A549 (cell line): ENCODE results near the gene MGME1. TPM values are rescaled to one million over a fixed set of nuclear protein-coding genes. Genes with fewer than 3 reads are reported as not detected.

Source experiments
- ATAC-seq, 2 experiments: fragments of 200-7000 bp in 1 of 2; fragments of >200 bp in 1 of 2; cut with Nextera tagmentation in 1 of 2; cut with Tn5 transposase in 1 of 2; 3 replicates each; pipeline versions ENCODE4 v1.8.0 to v1.9.1; 2018 to 2020; ENCODE audit warnings: mild to moderate bottlenecking in 1 of 2, moderate library complexity in 1 of 2
- CTCF ChIA-PET: fragments of 300-600 bp; sonication (Branson Sonifier 250); formaldehyde crosslinking; extraction: SDS; loops from one replicate; lab custom pipeline; 2021; ENCODE audit warnings: antibody characterized with exemption, inconsistent platforms; lab: Yijun Ruan, JAX
- POLR2A ChIA-PET: fragments of 350-600 bp; formaldehyde crosslinking; extraction: SDS; loops from one replicate; lab custom pipeline; 2021; ENCODE audit warnings: antibody characterized with exemption, inconsistent platforms; lab: Yijun Ruan, JAX
- DNase-seq, 2 experiments: peaks; one replicate each; pipeline versions ENCODE4 v3.0.0 to v3.0.0-alpha.2; 2011 to 2016; ENCODE audit warnings: low read depth in 1 of 2, low spot score in 1 of 2
- FAIRE-seq: peaks from 2 replicates; lab custom pipeline; 2011; peaks lifted over from hg19 to GRCh38; lab: Jason Lieb, UNC
- H3K27ac ChIP-seq, 2 experiments: fragments of >200 bp; sonication (Bioruptor Twin); formaldehyde crosslinking; 3 replicates each; pipeline ENCODE4 v1.5.1; 2016 to 2017
- H3K4me1 ChIP-seq: fragments of >200 bp; sonication (Bioruptor Twin); formaldehyde crosslinking; 3 replicates; pipeline ENCODE4 v1.6.1; 2016
- H3K4me2 ChIP-seq: fragments of >200 bp; sonication (Bioruptor Twin); formaldehyde crosslinking; 3 replicates; pipeline ENCODE4 v1.6.1; 2016
- H3K4me3 ChIP-seq: fragments of >200 bp; sonication (Bioruptor Twin); formaldehyde crosslinking; 3 replicates; pipeline ENCODE4 v1.5.1; 2016
- H3K9me3 ChIP-seq: fragments of >200 bp; sonication (Bioruptor Twin); formaldehyde crosslinking; 3 replicates; pipeline ENCODE4 v1.6.1; 2016
- BHLHE40 ChIP-seq: IDR thresholded peaks from 2 replicates; pipeline ENCODE4 v1.6.1; 2012; ENCODE audit warnings: low read depth, low read length, inconsistent platforms
- CBX2 ChIP-seq: fragments of 200-600 bp; sonication (generic); IDR thresholded peaks from 2 replicates; pipeline ENCODE4 v1.6.1; 2016; ENCODE audit warnings: low read depth, mild to moderate bottlenecking, borderline replicate concordance
- CBX8 ChIP-seq: fragments of 200-600 bp; sonication (generic); IDR thresholded peaks from 2 replicates; pipeline ENCODE4 v1.6.1; 2016
- CHD2 ChIP-seq: fragments of 150-350 bp; IDR thresholded peaks from 2 replicates; pipeline ENCODE4 v1.6.1; 2014; ENCODE audit warnings: low read length; ENCODE audit not compliant: partially characterized antibody
- CHD4 ChIP-seq: fragments of 200-600 bp; sonication (generic); IDR thresholded peaks from 2 replicates; pipeline ENCODE4 v1.6.1; 2016; ENCODE audit warnings: antibody characterized with exemption, mild to moderate bottlenecking, borderline replicate concordance
- EHF ChIP-seq: fragments of 250-450 bp; sonication (Bioruptor Pico); IDR thresholded peaks from 2 replicates; pipeline ENCODE4 v1.5.0; 2020; ENCODE audit warnings: mild to moderate bottlenecking
- FOSL2 ChIP-seq, 2 experiments: fragments of 450-650 bp in 1 of 2; fragments of >200 bp in 1 of 2; sonication (Bioruptor Twin) in 1 of 2; formaldehyde crosslinking; IDR thresholded peaks; 2 replicates each; pipeline versions ENCODE4 v1.5.0 to v1.6.1; 2016 to 2020; ENCODE audit warnings: mild to moderate bottlenecking in 1 of 2, moderate library complexity in 1 of 2
- FOXS1 ChIP-seq: fragments of 250-450 bp; sonication (Bioruptor Pico); IDR thresholded peaks from 2 replicates; pipeline ENCODE4 v1.5.0; 2020; ENCODE audit warnings: mild to moderate bottlenecking, moderate library complexity
- HDAC2 ChIP-seq: fragments of 200-600 bp; sonication (generic); IDR thresholded peaks from 2 replicates; pipeline ENCODE4 v1.6.1; 2016
- HOXA7 ChIP-seq: fragments of 250-450 bp; sonication (Bioruptor Pico); IDR thresholded peaks from 2 replicates; pipeline ENCODE4 v1.5.0; 2020; ENCODE audit warnings: mild to moderate bottlenecking, moderate library complexity
- JUN ChIP-seq, 2 experiments: fragments of >200 bp; sonication (Bioruptor Twin); formaldehyde crosslinking; IDR thresholded peaks; 2 replicates in 1 of 2; 3 replicates in 1 of 2; pipeline ENCODE4 v1.6.1; 2016 to 2017
- KDM1A ChIP-seq: fragments of 200-600 bp; sonication (generic); IDR thresholded peaks from 2 replicates; pipeline ENCODE4 v1.6.1; 2016; ENCODE audit warnings: low read depth, mild to moderate bottlenecking
- KDM5A ChIP-seq: fragments of 200-600 bp; sonication (generic); IDR thresholded peaks from 2 replicates; pipeline ENCODE4 v1.6.1; 2016; ENCODE audit warnings: antibody characterized with exemption, mild to moderate bottlenecking
- MAFK ChIP-seq: fragments of 450-650 bp; IDR thresholded peaks from 2 replicates; pipeline ENCODE4 v1.6.1; 2014; ENCODE audit not compliant: partially characterized antibody
- MAX ChIP-seq: IDR thresholded peaks from 2 replicates; pipeline ENCODE4 v1.6.1; 2012
- MAZ ChIP-seq: fragments of 150-350 bp; IDR thresholded peaks from 2 replicates; pipeline ENCODE4 v1.6.1; 2014; ENCODE audit warnings: antibody characterized with exemption, low read depth, low read length, borderline replicate concordance
- PHF8 ChIP-seq: fragments of 200-600 bp; sonication (generic); IDR thresholded peaks from 2 replicates; pipeline ENCODE4 v1.6.1; 2016; ENCODE audit warnings: low read depth, mild to moderate bottlenecking, antibody characterized with exemption, moderate library complexity, borderline replicate concordance
- RAD21 ChIP-seq, 2 experiments: fragments of >200 bp in 1 of 2; sonication (Bioruptor Twin) in 1 of 2; formaldehyde crosslinking in 1 of 2; IDR thresholded peaks in 1 of 2; conservative IDR thresholded peaks in 1 of 2; 2 replicates in 1 of 2; 3 replicates in 1 of 2; pipeline ENCODE4 v1.6.1; 2012 to 2018; ENCODE audit warnings: inconsistent platforms in 1 of 2
- RCOR1 ChIP-seq: fragments of 150-350 bp; IDR thresholded peaks from 2 replicates; pipeline ENCODE4 v1.6.1; 2014; ENCODE audit warnings: antibody characterized with exemption, low read length, low read depth
- SREBF2 ChIP-seq: fragments of 450-650 bp; IDR thresholded peaks from 2 replicates; pipeline ENCODE4 v1.6.1; 2014; ENCODE audit warnings: mild to moderate bottlenecking, moderate library complexity
- TFCP2L1 ChIP-seq: fragments of 250-450 bp; sonication (Bioruptor Pico); IDR thresholded peaks from 2 replicates; pipeline ENCODE4 v1.5.0; 2021; ENCODE audit warnings: mild to moderate bottlenecking
- TP53 ChIP-seq: fragments of 250-450 bp; sonication (Bioruptor Pico); IDR thresholded peaks from 2 replicates; pipeline ENCODE4 v1.5.0; 2021; ENCODE audit warnings: mild to moderate bottlenecking, moderate library complexity
- ZC3H11A ChIP-seq: fragments of 450-650 bp; IDR thresholded peaks from 2 replicates; pipeline ENCODE4 v1.6.1; 2014; ENCODE audit warnings: antibody characterized with exemption, mild to moderate bottlenecking
- ZFP36 ChIP-seq: fragments of 450-650 bp; IDR thresholded peaks from 2 replicates; pipeline ENCODE4 v1.6.1; 2014; ENCODE audit warnings: borderline replicate concordance; ENCODE audit not compliant: partially characterized antibody
- WGBS: methylation state at CpG from one replicate; pipeline ENCODE4 v1.1.6; 2017; ENCODE audit errors: missing lambda C conversion rate; 5-methylcytosine and 5-hydroxymethylcytosine counted together
- polyA plus RNA-seq, 4 experiments: library from polyadenylated mRNA; depleted of rRNA in 3 of 4; stranded (reverse); fragments of >200 nt; fragmentation: RNase III in 1 of 4; extraction: RNeasy Plus Mini Kit Qiagen cat#74134 plus additional on column Dnase treatment in 1 of 4; gene quantifications; 2 replicates in 3 of 4; 3 replicates in 1 of 4; pipeline ENCODE4 v1.2.3, GENCODE V29; 2011 to 2017
- TF ChIP-seq, protein P1 (sequence below): fragments of 250-450 bp; sonication (Bioruptor Pico); IDR thresholded peaks from 2 replicates; pipeline ENCODE4 v1.5.0; 2020; ENCODE audit warnings: low read depth, mild to moderate bottlenecking, moderate library complexity
- TF ChIP-seq, protein P2 (sequence below): fragments of >200 bp; sonication (Bioruptor Twin); formaldehyde crosslinking; IDR thresholded peaks from 2 replicates; pipeline ENCODE4 v1.6.1; 2016

Gene MGME1
- polyA plus RNA-seq, 2 of the 4 experiments (the other 2 are of a cell fraction) = 46.6 to 47.9 TPM

DNA sequence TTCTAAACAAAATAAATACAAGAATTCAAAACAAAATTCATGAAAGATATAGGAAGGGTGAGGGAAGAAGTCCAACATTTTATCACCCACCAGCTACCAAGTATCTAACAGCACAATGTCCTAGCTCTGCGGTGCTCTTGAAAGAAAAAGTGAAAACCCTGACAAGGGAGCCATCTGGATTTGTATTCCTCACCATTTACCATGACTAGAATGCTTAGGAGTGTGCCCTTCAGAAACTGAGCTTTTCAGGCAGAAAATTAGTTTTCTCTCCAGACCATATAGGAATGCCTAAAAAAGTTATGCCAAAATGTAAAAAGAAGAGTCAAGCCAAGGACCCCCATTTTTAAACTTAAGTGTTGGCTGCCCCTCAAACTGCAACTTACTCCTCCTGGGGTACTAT is 4.7 kb upstream of the MGME1 start:
- DNase-seq (no peak), ATAC-seq (no peak), FAIRE-seq (no peak)
- Histone ChIP-seq H3K27ac (no peak overlapping the region), H3K4me2 (peak overlapping the region; percentile 87), H3K9me3 (no peaks in the 10 kb centered on the region), H3K4me1 (peaks cover 67% of the 10 kb centered on the region), H3K4me3 (no peak overlapping the region)
- 91% methylated on average over 1 of the region's 1 CpG for WGBS
- ChIA-PET POLR2A (no interaction called here), CTCF (interaction anchor here (0.6 kb wide), 1 partner anchor 26 kb away, joined by 3 read pairs; no protein-coding TSS in a partner anchor)
- no peak for TF ChIP-seq HOXA7 (CRISPR knock-in tag)
- TF ChIP-seq ZFP36 = no peak
- no peak for TF ChIP-seq MAZ
- TF ChIP-seq FOSL2 (IDR thresholded peaks at IDR 0.05) = no peak
- no peak for TF ChIP-seq FOSL2 (CRISPR knock-in tag; IDR thresholded peaks at IDR 0.05)
- no peak for TF ChIP-seq EHF
- TF ChIP-seq RAD21 (conservative IDR thresholded peaks at IDR 0.05 in 1 of 2, IDR thresholded peaks at IDR 0.05 in 1 of 2) = no peak
- no peak for TF ChIP-seq HDAC2
- TF ChIP-seq RCOR1 = no peak
- TF ChIP-seq CHD4 = no peak
- no peak for TF ChIP-seq PHF8
- no peak for TF ChIP-seq CBX8
- no peak for TF ChIP-seq SREBF2
- no peak for TF ChIP-seq BHLHE40

GRCh38 chr20:17964632-17965031 is 4.2 kb upstream of the MGME1 start:
- CTCF ChIA-PET = interaction anchor here (1.0 to 1.5 kb wide), 5 partner anchors 9 to 460 kb away, joined by 3 to 7 read pairs (median 5); partner anchors contain the start of gene RRBP1

DNA sequence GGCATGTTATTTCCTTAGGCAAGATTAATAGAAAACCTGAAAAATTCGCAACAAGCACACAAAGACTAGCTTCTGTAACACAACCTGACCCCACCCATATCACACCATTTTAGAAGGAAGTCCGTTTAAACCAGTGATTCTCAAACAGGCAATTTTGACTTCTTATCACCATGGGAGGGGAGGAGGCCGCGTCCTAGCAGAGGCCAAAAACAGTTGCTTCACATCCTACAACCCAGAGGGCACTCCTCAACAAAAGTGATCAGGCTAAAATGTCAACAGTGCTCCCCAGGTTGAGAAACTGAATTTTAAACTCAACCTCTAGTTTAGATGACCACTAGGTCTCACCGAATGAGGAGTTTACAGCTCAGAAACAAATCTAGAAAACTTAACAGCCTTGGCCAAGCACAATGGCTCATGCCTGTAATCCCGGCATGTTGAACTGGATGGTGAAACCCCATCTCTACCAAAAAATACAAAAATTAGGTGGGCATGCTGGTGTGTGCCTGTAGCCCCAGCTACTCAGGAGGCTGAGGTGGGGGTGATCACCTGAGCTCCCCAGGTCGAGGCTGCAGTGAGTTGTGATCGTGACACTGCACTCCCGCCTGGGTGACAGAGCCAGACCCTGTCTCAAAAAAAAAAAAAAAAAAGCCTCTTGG is 3.6 kb upstream of the MGME1 start:
- POLR2A ChIA-PET = interaction anchor here (0.7 kb wide), 2 partner anchors 283 to 561 kb away, joined by 4 to 5 read pairs; no protein-coding TSS in a partner anchor
- CTCF ChIA-PET = interaction anchor here (0.9 to 1.7 kb wide), 10 partner anchors 9 to 460 kb away, joined by 3 to 7 read pairs (median 4); partner anchors contain the start of gene RRBP1
- peak overlapping the region; percentile 87 for H3K4me2 ChIP-seq
- FAIRE-seq (no peak), ATAC-seq (no peak), DNase-seq (no peak)
- H3K4me1 ChIP-seq = peaks cover 56% of the 10 kb centered on the region
- peak overlapping the region in 1 of 2 experiments; percentile 67; a peak in 3 of 6 replicates for H3K27ac ChIP-seq
- TF ChIP-seq TFCP2L1 (CRISPR knock-in tag) = peak; percentile 58; the same call in 1 of the 2 replicates
- TF ChIP-seq KDM1A = no peak
- 0 out of 2 replicates have a peak, but pooled peaks have one; percentile 3 for TF ChIP-seq TP53 (CRISPR knock-in tag)
- peak; percentile 28; the same call in 1 of the 2 replicates for TF ChIP-seq HOXA7 (CRISPR knock-in tag)
- H3K4me3 ChIP-seq = peak overlapping the region; percentile 79
- 45% methylated on average over 9 of the region's 9 CpGs for WGBS
- no peaks in the 10 kb centered on the region for H3K9me3 ChIP-seq

More at GRCh38 chr20:17964632-17965031, 4.2 kb upstream of the MGME1 start:
- TF ChIP-seq PHF8 = no peak
- TF ChIP-seq HOXA7 (CRISPR knock-in tag) = no peak
- TF ChIP-seq ZC3H11A = no peak
- TF ChIP-seq, protein P1, sequence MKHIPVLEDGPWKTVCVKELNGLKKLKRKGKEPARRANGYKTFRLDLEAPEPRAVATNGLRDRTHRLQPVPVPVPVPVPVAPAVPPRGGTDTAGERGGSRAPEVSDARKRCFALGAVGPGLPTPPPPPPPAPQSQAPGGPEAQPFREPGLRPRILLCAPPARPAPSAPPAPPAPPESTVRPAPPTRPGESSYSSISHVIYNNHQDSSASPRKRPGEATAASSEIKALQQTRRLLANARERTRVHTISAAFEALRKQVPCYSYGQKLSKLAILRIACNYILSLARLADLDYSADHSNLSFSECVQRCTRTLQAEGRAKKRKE = no peak
- peak; percentile 99 for TF ChIP-seq MAFK
- no peak for TF ChIP-seq KDM5A
- no peak for TF ChIP-seq CBX2
- peak; percentile 59; the same call in 1 of the 2 replicates for TF ChIP-seq TP53 (CRISPR knock-in tag)
- no peak for TF ChIP-seq JUN (IDR thresholded peaks at IDR 0.05)
- peak; percentile 55; the same call in 1 of the 2 replicates for TF ChIP-seq TFCP2L1 (CRISPR knock-in tag)
- no peak for TF ChIP-seq FOXS1 (CRISPR knock-in tag)
- TF ChIP-seq, protein P2, sequence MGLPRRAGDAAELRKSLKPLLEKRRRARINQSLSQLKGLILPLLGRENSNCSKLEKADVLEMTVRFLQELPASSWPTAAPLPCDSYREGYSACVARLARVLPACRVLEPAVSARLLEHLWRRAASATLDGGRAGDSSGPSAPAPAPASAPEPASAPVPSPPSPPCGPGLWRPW = no peak
- TF ChIP-seq MAX = no peak
- no peak for TF ChIP-seq CHD2
- TF ChIP-seq, all 56 proteins: peak for 3
- WGBS = 64% methylated on average over 3 of the region's 3 CpGs
- H3K9me3 ChIP-seq = no peaks in the 10 kb centered on the region
- H3K27ac ChIP-seq = peak overlapping the region in 1 of 2 experiments; percentile 67; a peak in 2 of 6 replicates
- H3K4me1 ChIP-seq = peaks cover 61% of the 10 kb centered on the region
- POLR2A ChIA-PET = no interaction called here
- no peak for DNase-seq
- peak overlapping the region; percentile 87 for H3K4me2 ChIP-seq
- FAIRE-seq = no peak
- peak overlapping the region; percentile 79; the same call in 1 of the 3 replicates for H3K4me3 ChIP-seq
- no peak for ATAC-seq
